Activated CD4-positive, alpha-beta T cell treated with anti-CD3 and anti-CD28 coated beads, Interleukin-2, amount 50 U/mL, for 1 hour (primary cell): ENCODE results near the gene ADAMTS12.
A peak's percentile ranks its signal among the peaks of the same experiment; 100 is the strongest.

Experiments
- DNase-seq: peaks from one replicate; pipeline ENCODE4 v3.0.0-alpha.2; 2020

Gene ADAMTS12

DNA sequence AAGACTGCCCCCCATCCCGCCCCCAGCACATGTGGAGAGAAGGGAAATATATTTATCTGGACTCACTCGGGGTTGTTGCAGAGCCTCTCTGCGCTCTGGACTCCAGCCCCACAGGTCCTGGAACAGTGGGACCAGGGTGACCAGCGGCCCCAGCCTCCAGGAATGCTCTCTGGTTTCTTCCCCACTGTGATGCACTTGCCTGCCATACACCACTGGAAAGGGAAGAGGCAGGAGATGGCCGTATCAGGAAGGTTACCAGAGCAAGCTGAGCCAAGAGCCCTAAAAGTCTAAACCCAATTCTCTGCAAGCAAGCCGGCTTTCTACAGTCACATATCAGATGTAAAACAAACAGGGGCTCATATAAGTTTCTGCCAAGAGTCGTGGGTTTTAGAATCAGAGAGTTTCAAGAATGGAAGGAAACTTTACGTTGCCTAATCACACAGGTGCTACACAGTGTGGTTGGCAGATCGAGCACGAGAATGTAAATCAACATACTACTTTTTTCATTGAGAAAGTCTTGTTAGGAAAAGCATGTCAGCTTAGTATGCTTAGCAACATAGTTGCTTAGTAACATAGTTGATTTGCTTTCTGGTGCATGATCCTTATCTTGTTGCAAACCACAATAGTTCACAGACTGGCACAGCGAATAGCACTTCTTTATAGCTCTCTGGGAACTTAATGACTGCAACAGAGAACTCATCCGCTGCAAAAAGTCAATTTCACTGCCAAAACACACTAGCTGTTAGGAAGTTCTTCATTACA is 249.9 kb downstream of the ADAMTS12 start:
- DNase-seq, result no peak

DNA sequence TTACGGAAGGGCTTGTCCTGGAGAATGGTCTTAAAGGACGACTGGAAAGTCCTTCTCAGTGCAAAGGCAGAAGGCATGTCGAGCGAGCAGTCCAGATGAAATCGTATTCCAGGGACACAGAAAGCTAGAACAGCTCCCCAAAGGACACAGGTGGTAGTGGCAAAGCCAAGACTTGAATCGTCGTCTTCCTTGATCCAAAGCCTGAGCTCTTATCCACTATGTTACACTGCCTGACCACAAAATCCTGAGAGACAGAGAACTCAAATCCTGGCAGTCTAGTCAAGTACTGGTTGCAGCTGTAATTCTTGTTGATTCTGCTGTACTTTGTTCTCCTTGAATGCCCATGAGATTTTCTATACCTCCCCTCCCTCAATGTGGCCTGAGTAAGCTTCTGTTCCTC is 252.3 kb downstream of the ADAMTS12 start:
- DNase-seq, result no peak

DNA sequence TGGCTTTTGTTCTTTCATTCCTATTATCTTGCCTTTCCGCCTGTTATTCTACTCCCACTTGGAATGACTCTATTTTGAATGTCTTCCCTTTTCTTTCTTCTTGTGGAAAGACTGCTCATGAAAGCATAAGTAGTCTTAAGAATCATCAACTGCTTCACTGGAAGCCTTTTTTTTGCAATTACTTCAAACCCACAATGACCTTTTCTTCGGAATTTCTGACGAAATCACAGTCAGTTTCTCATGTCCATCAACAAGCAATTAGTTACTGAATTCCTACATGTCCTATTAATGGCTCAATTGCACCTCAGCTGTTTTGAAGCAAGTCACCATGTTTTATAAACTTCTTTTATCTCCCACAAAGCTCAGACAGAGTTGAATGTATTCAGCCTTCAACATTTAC is 254.8 kb downstream of the ADAMTS12 start:
- no peak for DNase-seq

DNA sequence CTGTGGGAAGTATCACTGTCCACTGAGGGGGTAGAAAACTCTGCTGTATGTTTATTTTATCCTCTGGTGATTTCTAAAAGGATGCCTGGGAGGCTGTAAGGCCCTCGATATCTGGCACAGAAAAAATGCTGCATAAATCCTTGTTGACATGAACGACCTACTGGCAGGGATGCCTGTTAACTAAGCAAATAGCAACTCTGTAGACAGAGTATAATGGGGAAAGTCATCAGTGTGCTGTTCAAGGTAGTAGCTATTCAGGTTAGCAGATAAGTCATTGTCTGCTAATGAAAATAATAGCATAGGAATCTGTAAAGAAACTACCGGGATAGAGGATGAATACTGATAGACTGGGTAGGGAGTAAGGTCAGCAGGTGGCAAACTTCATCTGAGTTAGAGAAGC is 256.2 kb downstream of the ADAMTS12 start:
- no peak for DNase-seq

DNA sequence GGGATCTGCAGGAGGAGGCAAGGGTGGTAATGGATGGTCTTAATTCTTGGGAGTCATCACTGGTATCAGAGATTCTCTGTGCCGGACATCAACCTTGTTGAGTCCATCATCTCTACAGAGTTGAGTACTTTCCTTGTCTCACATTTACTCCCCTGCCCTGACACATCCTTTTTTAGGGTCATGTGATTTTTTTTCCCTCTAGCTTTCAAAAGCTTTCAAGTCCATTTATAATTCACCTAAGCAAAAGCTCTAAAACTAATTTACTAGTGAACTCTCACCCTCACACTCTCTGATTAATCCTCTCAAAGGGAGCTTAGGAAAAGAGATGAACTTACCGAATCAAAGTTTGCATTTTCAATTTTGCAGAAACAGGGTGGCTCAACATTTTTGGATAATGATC is 258.1 kb downstream of the ADAMTS12 start:
- DNase-seq, result no peak

DNA sequence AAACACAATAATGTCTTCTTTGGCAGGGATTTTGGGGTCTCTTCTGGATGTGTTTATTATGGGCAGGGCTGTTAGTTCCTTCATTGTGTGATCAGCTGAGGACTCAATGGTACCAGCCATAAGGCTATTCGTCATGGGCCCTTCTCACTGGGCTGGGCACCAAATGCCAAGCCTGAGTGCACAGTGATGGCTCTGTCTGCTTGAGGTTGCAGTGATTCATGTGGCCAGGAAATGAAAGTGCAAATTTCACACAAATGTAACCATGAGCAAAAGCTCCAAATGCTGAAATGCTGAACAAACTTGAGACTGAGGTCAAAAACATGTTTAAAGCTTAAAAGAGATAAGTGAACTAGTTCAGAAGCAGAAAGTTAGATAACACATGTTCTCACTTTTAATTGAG is 260.0 kb downstream of the ADAMTS12 start:
- no peak for DNase-seq

DNA sequence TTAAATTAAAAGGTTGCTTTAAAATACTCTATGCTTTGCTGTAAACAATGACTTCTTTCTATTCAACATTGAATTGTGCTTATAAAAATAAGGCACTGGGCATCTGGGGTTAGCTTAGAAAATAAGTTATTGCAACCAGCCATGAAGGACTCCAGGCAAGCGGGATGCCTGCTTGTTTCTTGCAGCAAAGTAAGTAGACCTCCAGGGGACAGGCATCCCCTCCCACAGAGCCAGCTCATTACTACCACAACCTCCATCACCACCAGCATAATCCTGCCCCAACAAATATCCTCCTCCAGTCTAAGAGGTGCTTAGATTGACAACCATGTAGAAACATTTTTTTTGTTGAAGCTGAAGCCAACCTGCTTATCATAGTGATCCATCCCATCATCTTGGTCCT is 260.7 kb downstream of the ADAMTS12 start:
- no peak for DNase-seq

DNA sequence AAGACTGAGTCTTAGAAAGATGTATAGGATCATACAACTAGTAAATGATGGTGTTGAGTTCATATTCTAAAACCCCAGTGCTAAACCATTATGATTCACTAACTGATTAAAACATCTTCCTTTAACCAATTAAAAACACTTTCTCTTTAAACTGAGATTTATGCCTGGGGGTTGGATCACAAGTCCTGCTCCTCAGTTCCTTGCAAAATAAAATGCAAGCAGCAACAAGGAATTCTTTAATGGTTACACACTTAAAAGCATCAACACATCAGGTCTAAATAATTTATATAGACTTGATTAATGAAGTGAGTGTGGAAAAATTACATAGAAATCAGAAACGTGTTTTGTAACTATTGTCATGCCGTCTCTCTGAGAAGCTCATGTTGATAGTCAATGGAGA is 261.8 kb downstream of the ADAMTS12 start:
- DNase-seq, result no peak

DNA sequence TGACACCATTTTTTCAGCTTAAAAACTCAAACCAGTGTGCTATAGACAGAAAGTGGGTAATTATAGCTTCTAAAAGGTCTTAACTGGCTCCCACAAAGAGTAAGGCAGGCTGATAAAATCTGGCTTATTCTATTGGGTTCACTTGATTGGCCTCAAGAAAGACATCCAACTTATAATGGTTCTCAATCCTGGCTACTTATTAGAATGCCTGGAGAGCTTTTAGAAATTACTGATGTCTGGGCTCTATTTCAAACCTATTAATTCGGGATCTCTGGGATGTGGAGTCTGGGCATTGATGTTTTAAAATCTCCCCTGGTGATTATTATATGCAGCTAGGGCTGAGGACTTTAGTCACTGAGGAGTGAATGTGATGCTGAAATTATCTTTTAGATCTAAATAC is 263.0 kb downstream of the ADAMTS12 start:
- no peak for DNase-seq

DNA sequence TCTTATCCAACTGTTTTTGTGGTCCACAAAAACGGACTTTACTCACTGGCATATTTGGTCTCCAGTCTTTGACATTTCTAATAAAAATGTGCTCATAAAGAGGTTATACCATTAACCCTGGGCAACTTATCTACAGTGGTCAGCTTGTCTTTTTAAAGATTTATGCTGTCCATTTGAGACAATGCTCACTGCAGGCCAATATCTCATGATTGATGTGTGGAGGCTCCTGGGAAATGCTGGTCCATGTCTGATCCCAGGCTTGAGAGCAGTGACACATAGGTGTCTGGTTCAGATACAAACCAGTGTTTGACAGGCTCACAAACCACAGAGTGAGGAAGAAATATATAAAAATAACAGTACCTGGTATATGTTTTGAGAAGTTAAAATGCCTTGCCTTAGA is 270.3 kb downstream of the ADAMTS12 start:
- no peak for DNase-seq

DNA sequence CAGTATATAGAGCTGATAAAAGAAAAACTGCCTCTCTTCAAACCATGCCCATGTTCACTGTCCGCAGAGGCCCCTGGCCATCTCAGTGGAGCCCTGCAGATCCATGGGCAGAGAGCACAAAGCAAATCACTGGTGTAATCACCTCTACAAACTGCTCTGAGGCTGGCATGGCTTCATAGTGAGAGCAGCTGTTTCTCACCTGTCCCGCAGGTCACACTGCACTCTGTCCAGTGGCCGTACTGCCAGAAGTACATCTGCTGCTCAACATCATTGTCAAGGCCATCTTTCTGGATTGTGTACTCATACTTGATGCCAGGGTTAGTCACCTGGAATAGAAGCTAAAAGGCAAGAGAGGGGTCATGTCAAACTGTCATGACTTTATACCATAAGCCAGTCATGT is 277.8 kb downstream of the ADAMTS12 start:
- DNase-seq, result no peak

DNA sequence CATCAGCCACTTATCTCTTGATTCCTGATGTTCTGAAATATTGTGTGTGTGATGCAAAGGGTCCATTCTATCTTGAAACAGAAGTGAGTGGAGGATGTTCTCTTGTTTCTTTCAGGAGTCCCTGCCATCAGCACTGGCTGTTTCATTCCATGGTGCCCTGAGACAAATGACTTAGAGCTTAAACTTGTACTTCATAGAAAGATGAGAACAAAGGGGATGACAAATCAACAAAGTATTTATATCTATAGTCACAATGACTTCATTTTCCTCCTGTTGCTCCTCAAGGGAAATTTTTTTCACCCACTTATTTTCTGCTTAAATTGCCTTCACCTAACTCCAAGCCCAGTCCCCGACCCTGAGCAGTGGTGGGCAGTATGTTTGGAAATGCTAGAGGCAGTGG is 279.4 kb downstream of the ADAMTS12 start:
- no peak for DNase-seq

DNA sequence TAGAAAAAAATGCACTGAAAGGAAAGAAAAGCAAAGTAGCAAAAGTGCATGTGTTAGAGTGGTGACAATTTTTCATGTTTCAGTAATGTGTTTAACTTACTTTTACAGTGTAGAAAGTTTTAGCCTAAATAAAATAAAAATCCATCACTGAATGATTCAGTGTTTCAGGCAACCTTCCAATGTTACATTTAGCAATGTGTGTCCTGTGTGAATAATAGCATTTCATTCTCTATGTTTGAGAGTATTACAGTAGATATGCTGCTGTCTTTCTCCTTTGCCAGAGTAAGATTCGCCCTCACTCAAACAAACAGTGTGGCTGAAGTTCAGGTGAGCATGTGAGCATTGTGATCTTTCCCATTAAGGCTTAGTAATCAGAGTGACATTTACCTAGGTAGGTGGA is 279.9 kb downstream of the ADAMTS12 start:
- no peak for DNase-seq

DNA sequence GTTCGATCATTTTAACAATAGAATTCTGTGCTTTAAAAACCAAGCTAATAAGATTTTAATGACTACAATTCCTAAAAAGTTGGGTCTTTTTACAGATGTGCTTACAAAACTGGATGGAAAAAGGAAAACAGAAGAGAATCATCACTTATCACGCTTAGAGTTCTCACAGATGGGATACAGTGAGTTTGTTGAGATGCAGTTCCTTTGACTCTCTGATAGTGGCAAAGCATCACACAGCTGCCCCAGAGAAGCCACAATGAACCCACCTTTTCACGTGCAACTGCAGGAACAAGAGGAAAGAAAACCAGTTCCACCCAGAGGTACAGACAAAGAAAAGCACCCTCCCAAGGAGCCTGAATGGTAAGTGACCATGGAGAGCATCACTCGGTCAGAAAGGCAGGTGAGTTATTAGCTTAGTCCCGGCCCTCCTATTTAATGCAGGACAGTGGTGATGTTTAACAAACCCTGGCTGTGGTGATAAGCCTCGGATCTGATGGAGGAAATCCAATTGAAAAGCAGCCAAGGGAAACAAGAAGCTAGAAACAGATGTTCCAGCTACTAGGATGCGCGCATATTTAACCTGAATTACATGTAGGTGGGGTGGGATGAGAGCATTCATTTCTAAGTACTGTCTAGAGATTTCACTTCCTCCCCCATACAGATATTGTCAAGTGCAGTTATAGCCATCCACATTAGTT is 283.3 kb downstream of the ADAMTS12 start:
- DNase-seq, result no peak

DNA sequence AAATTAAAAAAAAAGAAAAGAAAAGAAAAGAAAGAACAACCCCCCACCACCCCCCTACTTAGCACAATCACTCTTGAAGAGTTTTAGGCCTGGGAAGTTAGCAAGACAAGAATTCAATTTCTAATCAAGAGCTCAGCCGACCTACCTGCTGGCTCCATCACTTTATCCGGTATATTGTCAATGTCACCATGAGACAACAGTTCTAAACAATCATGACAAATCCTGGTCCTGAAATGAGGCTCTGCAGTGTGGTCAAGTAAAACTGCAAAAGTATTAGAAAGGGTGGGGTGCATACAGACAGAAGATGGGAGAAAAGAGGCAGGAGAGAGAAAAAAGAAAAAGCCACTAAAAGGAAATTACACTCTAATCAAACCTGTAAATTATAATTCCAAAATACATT is 287.3 kb downstream of the ADAMTS12 start:
- no peak for DNase-seq

DNA sequence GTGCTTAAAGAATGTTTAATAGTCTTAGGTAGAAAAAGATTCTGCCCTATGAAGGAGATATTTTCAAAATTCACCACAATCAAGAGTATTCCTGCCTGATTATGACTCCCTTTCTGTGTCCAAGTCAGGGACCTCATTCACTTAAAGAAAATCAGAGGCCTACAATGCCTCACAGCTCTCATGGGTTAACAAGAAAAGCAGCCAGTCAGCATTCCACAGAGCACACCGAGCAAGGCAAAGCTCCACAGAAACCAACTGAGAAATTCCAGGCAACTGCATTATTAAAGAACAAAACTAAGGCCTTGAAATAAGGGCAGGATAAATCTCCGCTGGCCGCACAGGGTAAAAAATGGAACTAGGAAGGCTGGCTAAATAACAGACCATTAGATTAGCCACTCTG is 289.9 kb downstream of the ADAMTS12 start:
- DNase-seq, result no peak

DNA sequence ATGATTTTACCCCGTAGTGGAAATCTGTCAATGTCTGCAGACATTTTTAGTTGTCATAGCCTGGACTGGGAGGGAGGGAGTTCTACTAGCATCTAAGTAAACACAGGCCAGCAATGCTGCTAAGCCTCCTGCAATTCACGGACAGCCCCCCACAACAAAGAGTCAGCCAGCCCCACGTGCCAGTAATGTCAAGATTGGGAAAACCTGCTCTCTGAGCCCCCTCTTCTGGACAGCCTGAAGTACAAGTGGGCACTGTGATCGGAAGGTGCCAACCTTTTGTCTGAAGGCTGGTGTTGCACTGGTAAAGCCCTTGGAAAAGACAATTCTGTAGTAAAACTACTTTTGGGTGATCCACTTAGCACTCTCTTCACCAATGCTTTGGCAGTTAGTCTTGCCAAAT is 296.5 kb downstream of the ADAMTS12 start:
- no peak for DNase-seq

DNA sequence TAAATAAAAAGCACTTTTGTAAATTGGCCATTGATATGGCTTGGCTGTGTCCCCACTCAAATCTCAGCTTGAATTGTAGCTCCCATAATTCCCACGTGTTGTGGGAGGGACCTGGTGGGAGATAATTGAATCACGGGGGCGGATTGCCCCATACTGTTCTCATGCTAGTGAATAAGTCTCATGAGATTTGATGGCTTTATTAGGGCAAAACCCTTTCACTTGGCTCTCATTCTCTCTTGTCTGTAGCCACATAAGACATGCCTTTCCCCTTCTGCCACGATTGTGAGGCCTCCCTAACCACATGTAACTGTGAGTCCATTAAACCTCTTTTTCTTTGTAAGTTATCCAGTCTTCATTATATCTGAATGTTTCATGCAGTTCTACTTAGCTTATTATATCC is 297.8 kb downstream of the ADAMTS12 start:
- no peak for DNase-seq

DNA sequence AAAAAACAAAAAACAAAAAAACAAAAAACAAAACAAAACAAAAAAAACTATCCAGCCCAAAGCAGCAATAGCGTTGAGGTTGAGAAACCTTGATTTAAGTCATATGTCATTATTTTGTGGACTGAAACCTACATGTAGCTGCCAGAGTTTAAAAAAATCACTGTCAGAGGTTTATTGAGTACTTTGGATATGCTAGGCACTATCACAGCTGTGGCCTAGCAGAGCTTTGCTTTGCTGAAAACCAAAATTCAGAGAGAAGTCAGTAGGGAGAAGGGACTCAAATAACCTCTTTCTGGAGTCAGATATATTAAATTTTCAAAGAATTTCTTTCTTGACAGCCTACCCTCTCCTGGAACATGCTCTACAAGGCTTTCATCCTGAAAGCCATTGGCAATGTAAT is 299.5 kb downstream of the ADAMTS12 start:
- DNase-seq, result no peak

DNA sequence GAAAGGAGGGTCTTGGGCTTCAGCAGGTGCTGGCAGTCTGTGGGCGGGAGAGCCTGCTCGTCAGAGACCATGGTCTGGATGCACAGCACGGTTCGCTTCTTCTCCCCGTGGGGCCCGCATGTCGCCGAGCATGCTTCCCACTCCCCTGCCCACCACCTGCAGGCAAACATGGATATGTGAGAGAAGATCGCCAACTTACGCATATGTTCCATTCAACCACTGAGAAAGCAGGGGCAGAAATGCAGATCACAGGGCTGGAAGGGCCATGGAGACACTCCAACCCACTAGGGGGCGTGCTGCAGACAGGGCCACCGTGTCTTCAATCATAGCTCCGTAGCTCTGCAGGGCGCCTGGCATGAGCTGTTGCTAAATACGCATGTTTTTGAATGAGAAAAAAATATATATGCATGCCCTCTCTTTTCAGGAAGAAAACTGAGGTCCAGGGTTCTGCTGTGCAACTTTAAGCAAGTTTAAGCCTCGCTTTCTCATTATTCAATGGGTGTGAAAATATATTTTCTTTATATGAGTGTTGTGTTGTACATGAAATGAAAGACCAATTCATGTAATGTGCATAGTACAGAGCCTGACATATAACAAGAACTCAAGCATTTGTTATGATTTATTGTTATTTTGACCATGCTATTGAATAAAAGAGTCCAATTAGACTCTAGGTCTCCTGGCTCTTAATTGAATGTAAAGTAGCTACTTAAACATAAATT is 303.0 kb downstream of the ADAMTS12 start:
- peak; percentile 24 for DNase-seq

DNA sequence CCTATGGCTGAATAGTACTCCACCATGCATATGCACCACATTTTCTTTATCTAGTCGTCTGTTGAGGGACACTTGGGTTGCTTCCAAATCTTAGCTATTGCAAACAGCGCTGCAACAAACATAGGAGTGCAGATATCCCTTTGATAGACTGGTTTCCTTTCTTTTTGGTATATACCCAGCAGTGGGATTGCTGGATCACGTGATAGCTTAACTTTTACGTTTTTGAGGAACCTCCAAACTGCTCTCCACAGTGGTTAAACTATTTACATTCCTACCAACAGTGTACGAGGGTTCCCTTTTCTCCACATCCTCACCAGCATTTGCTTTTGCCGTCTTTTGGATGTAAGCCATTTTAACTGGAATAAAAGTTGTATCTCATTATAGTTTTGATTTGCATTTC is 308.5 kb downstream of the ADAMTS12 start:
- no peak for DNase-seq

DNA sequence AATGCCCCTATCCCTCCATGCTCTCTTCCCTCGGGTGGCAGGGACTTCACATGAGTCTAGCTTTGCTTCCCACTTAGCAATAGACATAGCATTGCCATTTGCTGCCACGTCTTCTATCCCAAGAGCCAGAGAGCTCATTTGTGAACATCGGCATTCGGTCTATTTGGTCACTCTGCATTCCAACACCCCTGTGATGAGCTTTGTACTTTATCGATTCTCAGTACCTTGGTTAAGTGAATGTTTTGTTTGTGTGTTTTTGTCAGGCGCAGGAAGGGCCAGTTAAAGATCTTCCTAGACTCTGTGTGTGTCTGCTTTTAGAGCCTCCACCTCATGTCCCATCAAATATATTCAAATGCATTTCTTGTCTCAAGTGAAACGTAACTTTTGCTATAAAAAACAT is 309.4 kb downstream of the ADAMTS12 start:
- DNase-seq, result no peak

DNA sequence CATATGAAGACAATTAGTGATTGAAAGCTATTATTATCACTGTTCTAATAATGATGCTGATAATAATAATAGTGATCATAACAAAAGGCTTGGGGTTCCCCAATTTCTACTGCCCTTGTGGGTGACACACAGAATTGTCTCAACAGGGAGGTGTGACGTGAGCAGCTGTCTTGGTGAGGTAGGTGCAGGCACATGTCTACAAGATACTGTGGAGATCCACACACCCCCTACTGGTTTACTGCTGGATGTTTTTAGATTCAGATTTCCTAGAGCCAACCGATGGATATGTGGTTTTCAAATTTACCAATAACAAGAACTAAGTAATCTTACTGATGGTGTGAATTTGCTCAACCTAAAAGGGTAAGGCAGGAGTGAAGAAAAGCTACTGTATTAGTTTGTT is 312.0 kb downstream of the ADAMTS12 start:
- DNase-seq, result no peak

DNA sequence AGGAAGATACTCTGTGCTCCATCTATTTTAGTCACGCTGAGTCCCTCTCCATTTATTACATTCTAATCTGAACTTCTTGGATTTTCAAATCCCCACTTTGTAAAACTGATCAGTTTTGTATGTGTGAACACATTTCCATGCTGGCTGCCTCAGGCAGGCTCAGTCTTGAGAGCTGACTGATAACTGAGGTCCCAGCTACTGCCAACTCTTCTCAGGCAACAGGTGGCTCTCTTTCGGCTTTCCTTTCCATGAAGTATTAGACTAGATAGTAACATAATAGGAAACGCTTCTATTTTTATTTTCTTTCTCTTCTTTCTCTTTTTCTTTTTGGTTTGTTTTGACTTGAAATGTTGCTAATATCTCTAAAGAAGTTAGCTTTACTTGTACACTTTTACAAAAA is 312.6 kb downstream of the ADAMTS12 start:
- no peak for DNase-seq
